H9 (cell line): Measurements from ENCODE around the gene SCGB1D2. TPM values are rescaled to one million over a fixed set of nuclear protein-coding genes. Genes with fewer than 3 reads are reported as not detected.
"Not testable (repeated sequence)": the region's sequence is repeated elsewhere in the genome, so short reads cannot be mapped to it uniquely, and the experiment has no call there.

ENCODE experiments used
- DNase-seq: peaks from one replicate; pipeline ENCODE4 v3.0.0-alpha.2; 2017
- H2AFZ ChIP-seq: one replicate; pipeline ENCODE4 v1.6.1; 2013; ENCODE audit warnings: mild to moderate bottlenecking, low read length, control low read depth, moderate library complexity
- H2AK5ac ChIP-seq: 2 replicates; pipeline ENCODE4 v1.6.1; 2013; ENCODE audit warnings: low read length, control low read depth, mixed read lengths; ENCODE audit not compliant: insufficient read length
- H2BK120ac ChIP-seq: one replicate; pipeline ENCODE4 v1.6.1; 2013; ENCODE audit warnings: low read depth, mild to moderate bottlenecking, low read length, control low read depth, inconsistent platforms; ENCODE audit not compliant: poor library complexity, severe bottlenecking
- H2BK12ac ChIP-seq: 2 replicates; pipeline ENCODE4 v1.6.1; 2013; ENCODE audit warnings: low read length, control low read depth, mixed read lengths, low read depth; ENCODE audit not compliant: insufficient read length
- H2BK15ac ChIP-seq: 2 replicates; pipeline ENCODE4 v1.6.1; 2013; ENCODE audit warnings: low read depth, low read length, control low read depth
- H2BK20ac ChIP-seq: one replicate; pipeline ENCODE4 v1.6.1; 2013; ENCODE audit warnings: low read depth, mild to moderate bottlenecking, low read length, control low read depth, inconsistent platforms; ENCODE audit not compliant: poor library complexity, severe bottlenecking
- H2BK5ac ChIP-seq: 2 replicates; pipeline ENCODE4 v1.6.1; 2013; ENCODE audit warnings: low read length, control low read depth, mixed read lengths; ENCODE audit not compliant: insufficient read length
- H3K14ac ChIP-seq: 2 replicates; pipeline ENCODE4 v1.6.1; 2013; ENCODE audit warnings: low read length, control low read depth; ENCODE audit not compliant: insufficient read depth
- H3K18ac ChIP-seq: 2 replicates; pipeline ENCODE4 v1.6.1; 2013; ENCODE audit warnings: low read depth, mild to moderate bottlenecking, mixed read lengths, low read length, control low read depth; ENCODE audit not compliant: insufficient read length
- H3K23ac ChIP-seq: 2 replicates; pipeline ENCODE4 v1.6.1; 2013; ENCODE audit warnings: low read length, control low read depth, mixed read lengths, low read depth; ENCODE audit not compliant: insufficient read length
- H3K23me2 ChIP-seq: 2 replicates; pipeline ENCODE4 v1.6.1; 2013; ENCODE audit warnings: low read depth, mild to moderate bottlenecking, mixed read lengths, low read length, control low read depth; ENCODE audit not compliant: insufficient read length, poor library complexity, severe bottlenecking
- H3K27ac ChIP-seq: 2 replicates; pipeline ENCODE4 v1.5.1; 2013; ENCODE audit warnings: low read length, control low read depth, mixed read lengths, low read depth; ENCODE audit not compliant: insufficient read length
- H3K27me3 ChIP-seq: 2 replicates; pipeline ENCODE4 v1.6.1; 2013; ENCODE audit warnings: low read length, control low read depth, inconsistent platforms; ENCODE audit not compliant: insufficient read depth
- H3K4ac ChIP-seq: 2 replicates; pipeline ENCODE4 v1.6.1; 2013; ENCODE audit warnings: low read depth, mild to moderate bottlenecking, control low read depth, inconsistent platforms, low read length, moderate library complexity
- H3K4me1 ChIP-seq: 2 replicates; pipeline ENCODE4 v1.6.1; 2013; ENCODE audit warnings: low read length, control low read depth, inconsistent platforms; ENCODE audit not compliant: insufficient read depth
- H3K4me2 ChIP-seq: 2 replicates; pipeline ENCODE4 v1.6.1; 2013; ENCODE audit warnings: low read length, control low read depth, mixed read lengths; ENCODE audit not compliant: insufficient read length, insufficient read depth
- H3K56ac ChIP-seq: 2 replicates; pipeline ENCODE4 v1.6.1; 2013; ENCODE audit warnings: low read depth, mild to moderate bottlenecking, mixed read lengths, low read length, control low read depth; ENCODE audit not compliant: insufficient read length
- H3K79me1 ChIP-seq: 2 replicates; pipeline ENCODE4 v1.6.1; 2013; ENCODE audit warnings: low read depth, mild to moderate bottlenecking, moderate library complexity, low read length, control low read depth, inconsistent platforms; ENCODE audit not compliant: insufficient read depth, poor library complexity, severe bottlenecking
- H3K79me2 ChIP-seq: 2 replicates; pipeline ENCODE4 v1.6.1; 2013; ENCODE audit warnings: low read length, control low read depth, inconsistent platforms; ENCODE audit not compliant: insufficient read depth
- H3K9ac ChIP-seq: 2 replicates; pipeline ENCODE4 v1.6.1; 2013; ENCODE audit warnings: low read length, control low read depth, mixed read lengths; ENCODE audit not compliant: insufficient read length; ENCODE audit errors: extremely low read depth
- H3K9me3 ChIP-seq: one replicate; pipeline ENCODE4 v1.6.1; 2013; ENCODE audit warnings: low read depth, low read length, inconsistent platforms; ENCODE audit not compliant: control insufficient read depth
- H3T11ph ChIP-seq: one replicate; pipeline ENCODE4 v1.6.1; 2013; ENCODE audit warnings: mild to moderate bottlenecking, low read length, control low read depth, inconsistent platforms
- H4K20me1 ChIP-seq: one replicate; pipeline ENCODE4 v1.6.1; 2013; ENCODE audit not compliant: control insufficient read depth, insufficient read length, insufficient read depth
- H4K5ac ChIP-seq: 2 replicates; pipeline ENCODE4 v1.6.1; 2013; ENCODE audit warnings: low read depth, mild to moderate bottlenecking, mixed read lengths, low read length, control low read depth; ENCODE audit not compliant: insufficient read length
- H4K8ac ChIP-seq: replicated peaks from 2 replicates; pipeline ENCODE4 v1.6.1; 2013; ENCODE audit warnings: low read length, control low read depth, mixed read lengths, low read depth; ENCODE audit not compliant: insufficient read length
- H4K91ac ChIP-seq: 2 replicates; pipeline ENCODE4 v1.6.1; 2013; ENCODE audit warnings: low read depth, mild to moderate bottlenecking, moderate library complexity, mixed read lengths, low read length, control low read depth; ENCODE audit not compliant: insufficient read length
- H3K27ac Mint-ChIP-seq, 3 experiments: 2 replicates in 2 of 3; 3 replicates in 1 of 3; pipeline ENCODE4 v1.8.0; 2020 to 2021; ENCODE audit warnings: mixed read lengths in 3 of 3, mild to moderate bottlenecking in 1 of 3, moderate library complexity in 1 of 3
- H3K27me3 Mint-ChIP-seq: 2 replicates; pipeline ENCODE4 v1.8.0; 2021; ENCODE audit warnings: low read depth, mild to moderate bottlenecking, moderate library complexity, mixed read lengths
- H3K36me3 Mint-ChIP-seq, 3 experiments: 2 replicates in 2 of 3; 3 replicates in 1 of 3; pipeline ENCODE4 v1.8.0; 2020 to 2021; ENCODE audit warnings: low read depth in 3 of 3, mixed read lengths in 3 of 3; ENCODE audit not compliant: insufficient read depth in 1 of 3
- H3K4me1 Mint-ChIP-seq, 2 experiments: 2 replicates each; pipeline ENCODE4 v1.8.0; 2020; ENCODE audit warnings: mixed read lengths in 2 of 2
- H3K4me3 Mint-ChIP-seq, 2 experiments: 2 replicates in 1 of 2; 3 replicates in 1 of 2; pipeline ENCODE4 v1.8.0; 2020 to 2021; ENCODE audit warnings: mild to moderate bottlenecking in 2 of 2, mixed read lengths in 2 of 2, moderate library complexity in 1 of 2
- H3K9me3 Mint-ChIP-seq, 2 experiments: 2 replicates in 1 of 2; 3 replicates in 1 of 2; pipeline ENCODE4 v1.8.0; 2020; ENCODE audit warnings: mild to moderate bottlenecking in 2 of 2, mixed read lengths in 2 of 2, moderate library complexity in 1 of 2
- CTCF ChIP-seq: fragments of 200-600 bp; sonication (generic); conservative IDR thresholded peaks from 3 replicates; pipeline ENCODE4 v1.8.0; 2021; ENCODE audit warnings: antibody characterized with exemption, mild to moderate bottlenecking
- WGBS: extraction: QIAGEN DNeasy Blood & Tissue Kit; methylation state at CpG from one replicate; pipeline ENCODE4 v1.1.7; 2013; ENCODE audit warnings: missing lambda C conversion rate, low lambda C conversion rate, mixed read lengths; ENCODE audit not compliant: insufficient read length; ENCODE audit errors: extremely low coverage; 5-methylcytosine and 5-hydroxymethylcytosine counted together
- total RNA-seq: library from RNA; stranded (reverse); gene quantifications from 2 replicates; pipeline ENCODE4 v1.2.1, GENCODE V29; 2021

SCGB1D2 gene
- total RNA-seq, 1 experiment from 2014 or later: not detected

GRCh38 chr11:62205441-62205840 is 36.6 kb upstream of the SCGB1D2 start:
- Histone ChIP-seq H3K27me3 (no peaks in the 10 kb centered on the region), H2BK120ac (no peak overlapping the region), H2BK5ac (no peak overlapping the region), H4K8ac (no peak overlapping the region), H3K9me3 (no peaks in the 10 kb centered on the region), H3K23ac (no peak overlapping the region), H3T11ph (no peak overlapping the region), H2AK5ac (no peak overlapping the region), H2BK20ac (no peak overlapping the region), H3K79me2 (no peaks in the 10 kb centered on the region), H3K56ac (no peak overlapping the region), H3K27ac (no peak overlapping the region), H2AFZ (no peak overlapping the region), H3K23me2 (no peaks in the 10 kb centered on the region), H4K91ac (no peak overlapping the region), H3K4me2 (no peak overlapping the region), H3K79me1 (no peaks in the 10 kb centered on the region), H2BK12ac (no peak overlapping the region), H3K18ac (no peak overlapping the region), H3K4me1 (no peaks in the 10 kb centered on the region), H4K20me1 (no peaks in the 10 kb centered on the region), H3K14ac (no peak overlapping the region), H3K9ac (no peak overlapping the region), H3K4ac (no peak overlapping the region), H4K5ac (no peak overlapping the region), H2BK15ac (no peak overlapping the region)
- WGBS: no CpG with 5 or more reads among the region's 7 CpGs
- peaks cover 4% of the 10 kb centered on the region for H3K27me3 Mint-ChIP-seq
- H3K9me3 Mint-ChIP-seq: no peaks in the 10 kb centered on the region
- H3K4me1 Mint-ChIP-seq: no peaks in the 10 kb centered on the region
- H3K4me3 Mint-ChIP-seq: no peak overlapping the region
- no peak for DNase-seq
- H3K36me3 Mint-ChIP-seq: no peaks in the 10 kb centered on the region
- TF ChIP-seq CTCF: no peak
- no peak overlapping the region; a peak in 1 of 7 replicates for H3K27ac Mint-ChIP-seq

GRCh38 chr11:62206276-62207066 is 35.6 kb upstream of the SCGB1D2 start:
- H4K20me1 ChIP-seq, H3K14ac ChIP-seq, H3K36me3 Mint-ChIP-seq, H3K4me2 ChIP-seq, H2AFZ ChIP-seq, H3K9me3 Mint-ChIP-seq, H3K4me3 Mint-ChIP-seq, H2BK15ac ChIP-seq, H3K56ac ChIP-seq, H3T11ph ChIP-seq, H3K27me3 Mint-ChIP-seq, H3K79me1 ChIP-seq, H4K5ac ChIP-seq, H3K4me1 ChIP-seq, H3K9me3 ChIP-seq, H4K8ac ChIP-seq, DNase-seq, H2BK20ac ChIP-seq, H3K23me2 ChIP-seq, H3K4me1 Mint-ChIP-seq, H3K18ac ChIP-seq, H2BK12ac ChIP-seq, H2BK5ac ChIP-seq, H3K9ac ChIP-seq, H3K4ac ChIP-seq, H3K79me2 ChIP-seq, H4K91ac ChIP-seq, H2BK120ac ChIP-seq, H3K23ac ChIP-seq, H3K27ac ChIP-seq, H2AK5ac ChIP-seq, H3K27me3 ChIP-seq: not testable (repeated sequence)
- no CpG with 5 or more reads among the region's 12 CpGs for whole genome bisulfite sequencing
- H3K27ac Mint-ChIP-seq: peak overlapping the region in 1 of 3 experiments; percentile 34; a peak in 1 of 7 replicates
